ENCODE measurements around the gene ATF3.

Gene ATF3

DNA sequence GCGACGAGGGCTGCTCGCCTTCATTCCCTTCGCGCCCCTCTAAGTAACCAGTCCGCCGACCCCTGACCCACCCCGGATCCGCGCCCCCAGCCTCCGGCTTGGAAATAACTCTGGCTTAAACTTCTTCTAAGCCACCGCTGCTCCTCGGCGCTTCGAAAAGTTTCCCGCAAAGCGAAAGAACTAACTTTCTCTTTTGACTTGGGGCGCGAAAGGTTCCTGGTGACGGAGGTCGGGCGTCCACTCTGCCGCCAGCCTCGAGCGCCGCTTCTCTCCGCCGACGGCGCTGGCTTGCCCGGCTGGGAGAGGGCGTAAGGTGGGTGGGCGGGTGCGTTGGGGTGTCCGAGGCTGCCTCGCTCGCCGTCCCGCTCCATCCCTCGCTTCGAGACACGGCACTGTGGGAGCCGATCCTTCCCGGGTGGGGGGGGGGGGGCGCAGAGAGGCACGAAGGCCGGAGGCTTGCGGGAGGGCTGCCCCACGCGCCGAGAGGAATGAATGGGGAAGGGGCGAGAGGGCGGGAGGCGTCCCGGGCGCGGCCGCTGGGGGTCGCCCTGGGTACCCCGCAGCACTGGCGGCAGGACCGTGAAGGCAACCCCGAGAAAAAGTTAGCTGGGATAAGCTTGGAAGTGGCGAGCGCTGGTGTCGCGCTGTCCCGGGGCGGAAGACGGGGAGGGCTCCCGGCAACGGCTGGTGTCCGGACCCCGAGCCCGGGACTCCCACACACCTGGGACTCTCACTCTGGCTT lies 569 bp downstream of the ATF3 start:
- peak; percentile 60 for DNase-seq (ENCODE audit: low spot score)

DNA sequence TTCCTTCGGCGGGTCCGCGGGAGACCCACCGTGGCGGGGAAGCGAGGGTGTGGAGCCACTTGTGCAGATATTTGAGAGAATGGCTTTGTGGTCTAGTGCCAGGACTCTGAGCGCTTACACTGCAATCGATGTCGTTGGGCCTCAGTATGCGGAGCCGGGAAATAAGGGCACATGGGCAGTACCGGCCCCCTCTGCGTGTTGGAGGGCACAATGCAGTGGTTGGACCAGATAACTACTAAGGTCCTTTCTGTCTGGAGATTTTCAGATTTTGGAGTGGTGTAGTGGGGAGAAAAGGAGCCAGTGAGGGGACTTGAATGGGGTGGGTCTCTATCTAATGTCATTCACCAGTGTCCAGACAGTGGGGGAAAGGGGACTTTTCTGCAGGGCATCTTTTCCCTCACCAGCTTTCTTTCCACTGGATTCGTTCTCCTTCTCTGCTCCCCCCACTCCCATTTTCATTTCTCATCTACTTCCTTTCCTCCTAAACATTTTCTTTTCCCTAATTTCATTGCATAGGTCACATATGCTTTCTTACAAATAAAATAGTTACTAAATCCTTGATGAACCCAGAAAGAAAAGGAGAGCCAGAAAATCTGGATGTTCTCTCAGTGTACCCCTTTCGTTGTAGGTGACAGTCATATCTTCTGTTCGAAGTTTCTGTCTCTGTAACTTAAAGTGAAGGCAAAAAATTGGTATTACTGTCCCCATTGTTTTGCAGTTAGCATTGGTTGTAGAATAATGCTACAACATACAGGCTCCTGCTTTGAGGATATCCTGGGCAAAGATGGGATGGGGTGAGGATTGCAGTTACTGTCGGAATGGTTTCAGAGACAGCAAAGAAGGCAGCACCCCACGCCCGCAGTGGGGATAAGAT lies 1.4 kb downstream of the ATF3 start:
- DNase-seq (ENCODE audit: low spot score): no peak

DNA sequence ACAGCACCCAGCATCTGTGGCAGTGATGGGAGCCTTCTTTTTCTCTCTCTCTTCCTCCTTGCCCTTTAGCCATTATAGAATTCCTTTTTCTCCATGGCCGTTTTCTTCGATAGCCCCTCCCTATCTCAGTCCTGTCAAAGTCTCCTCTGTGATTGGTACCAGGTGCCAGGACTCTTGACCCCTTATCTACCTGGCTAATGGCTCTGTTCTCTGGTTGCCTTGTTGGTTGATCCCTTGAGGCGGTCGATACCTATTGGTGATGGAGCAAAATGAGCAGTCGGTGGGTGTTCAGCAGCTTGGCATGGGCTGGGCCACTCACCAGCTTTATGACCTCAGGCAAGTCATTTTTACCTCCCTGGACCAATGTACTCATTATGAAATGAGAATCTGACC lies 2.0 kb downstream of the ATF3 start:
- DNase-seq (ENCODE audit: low spot score): no peak

DNA sequence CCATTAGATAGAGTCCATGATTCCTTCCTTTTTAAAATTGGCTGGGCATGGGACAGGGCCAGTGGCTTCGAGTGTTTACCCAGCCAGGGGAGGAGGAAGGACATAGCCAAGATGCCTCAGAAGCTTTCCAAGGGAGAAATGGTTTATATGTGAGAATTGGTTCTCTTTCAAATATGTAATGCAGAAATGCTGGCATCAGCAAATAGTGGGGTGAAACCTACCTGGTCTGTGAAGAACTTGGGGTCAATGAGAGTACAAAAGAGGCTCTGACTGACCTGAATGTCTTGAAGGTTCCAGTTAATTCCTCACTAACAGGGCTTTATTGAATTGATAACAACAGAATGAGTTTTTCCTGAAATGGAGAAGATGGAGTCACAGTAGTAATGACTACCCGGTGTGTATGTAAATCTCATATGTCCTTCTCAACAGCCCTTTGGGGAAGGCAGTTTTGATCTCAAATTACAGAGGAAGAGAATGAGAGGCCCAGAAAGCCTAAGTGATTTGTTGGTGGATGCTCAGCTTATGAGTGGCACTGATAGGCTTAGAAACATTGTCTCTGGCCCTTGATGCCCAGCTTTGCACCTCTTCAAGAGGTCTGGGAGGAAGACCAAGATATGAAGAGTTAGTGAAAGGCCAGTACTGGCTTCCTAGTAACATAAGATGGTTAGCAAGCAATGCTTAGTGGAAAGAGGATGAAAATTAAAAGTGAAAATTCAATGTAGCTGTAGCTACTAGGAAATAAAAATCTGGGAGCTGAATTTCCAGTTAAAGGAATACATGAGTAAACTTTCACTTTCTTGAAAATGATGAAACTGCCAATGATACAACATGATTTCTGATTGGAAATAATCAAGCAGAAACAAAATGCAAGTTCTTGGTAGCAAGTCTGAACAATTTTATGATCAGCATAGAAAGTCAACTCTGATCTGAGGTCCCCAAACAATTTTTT lies 2.7 kb downstream of the ATF3 start:
- no peak for DNase-seq (ENCODE audit: low spot score)

DNA sequence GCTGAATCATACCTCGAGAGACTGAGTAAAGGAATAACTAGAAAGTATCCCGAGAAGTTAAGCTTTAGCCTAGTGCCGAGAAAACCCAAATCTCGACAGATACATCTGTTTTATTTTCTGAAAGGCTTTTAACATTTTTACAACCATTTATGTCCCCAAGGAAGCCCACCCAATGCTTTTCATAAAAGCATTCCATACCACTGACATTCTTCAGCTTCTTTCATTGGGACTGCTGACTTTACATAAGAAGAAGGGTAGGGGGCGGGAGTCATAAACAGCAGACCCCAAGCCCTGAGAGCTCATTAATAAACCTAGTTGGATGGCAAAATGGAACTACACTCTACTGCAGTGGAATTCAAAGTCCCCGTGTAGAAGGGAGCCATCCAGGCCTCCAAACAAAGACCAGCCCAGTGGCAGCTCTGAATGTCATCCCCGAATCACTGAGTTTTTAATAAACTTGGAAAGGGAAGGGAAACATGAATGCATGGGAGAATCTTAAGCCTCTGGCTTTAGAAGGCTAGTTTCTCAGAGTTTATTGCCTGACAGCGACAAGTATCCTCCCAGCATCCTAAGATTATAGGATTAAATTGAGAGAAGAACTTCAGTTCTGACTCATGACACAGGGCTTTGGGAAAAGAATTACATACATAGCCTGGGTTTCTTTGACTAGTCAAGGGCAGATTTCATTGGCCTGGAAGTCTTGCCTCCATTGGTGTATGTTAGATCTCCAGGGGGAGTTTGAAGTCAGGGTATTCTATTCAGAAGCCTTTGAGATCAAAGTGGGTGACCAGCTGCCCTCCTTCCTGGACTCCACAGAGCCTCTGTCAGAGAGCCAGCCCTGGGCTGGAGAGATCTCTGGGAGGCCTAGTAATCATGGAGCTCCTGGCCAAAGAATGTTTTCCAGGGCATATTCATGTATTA lies 3.7 kb downstream of the ATF3 start:
- DNase-seq (ENCODE audit: low spot score): no peak

DNA sequence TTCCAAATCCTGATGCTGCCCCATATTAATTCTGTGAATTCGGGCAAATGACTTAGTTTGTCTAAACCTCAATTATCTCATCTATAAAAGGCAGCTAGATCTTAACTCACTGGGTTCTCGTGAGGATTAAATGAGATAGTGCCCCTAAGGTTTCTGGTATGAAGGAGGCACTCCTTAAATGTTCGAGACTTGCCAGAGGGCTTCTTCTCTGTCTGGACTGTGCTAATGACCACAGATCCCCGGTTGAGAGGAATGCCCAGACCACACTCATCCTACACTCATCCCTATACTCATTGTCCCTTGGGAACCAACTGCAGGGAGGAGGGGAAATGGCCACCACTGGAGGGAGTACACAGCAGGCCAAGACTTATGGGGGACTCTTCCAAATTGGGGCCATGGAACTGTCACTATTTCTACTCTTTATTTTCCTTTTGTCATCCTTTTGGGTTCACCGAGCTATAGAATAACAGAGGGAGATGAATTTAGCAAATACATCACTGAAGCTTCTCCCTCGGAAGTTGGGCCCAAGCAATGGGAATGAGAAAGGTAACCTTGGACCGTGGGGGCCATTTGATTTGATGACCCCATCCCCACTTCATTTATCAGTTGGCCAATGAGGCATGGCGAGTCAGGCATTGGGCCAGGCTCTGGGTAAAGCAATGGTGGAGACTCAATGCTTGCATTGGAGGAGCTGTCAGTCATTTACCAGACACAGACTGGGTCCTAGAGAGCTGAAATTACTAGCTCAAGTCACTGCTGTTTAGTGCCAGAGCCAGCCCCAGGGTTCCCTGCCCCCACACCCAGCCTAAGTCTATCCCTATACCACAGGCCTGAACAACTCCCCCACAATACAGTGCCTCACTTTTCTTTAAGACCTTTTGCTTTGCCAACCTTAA lies 5.1 kb downstream of the ATF3 start:
- DNase-seq (ENCODE audit: low spot score): no peak

DNA sequence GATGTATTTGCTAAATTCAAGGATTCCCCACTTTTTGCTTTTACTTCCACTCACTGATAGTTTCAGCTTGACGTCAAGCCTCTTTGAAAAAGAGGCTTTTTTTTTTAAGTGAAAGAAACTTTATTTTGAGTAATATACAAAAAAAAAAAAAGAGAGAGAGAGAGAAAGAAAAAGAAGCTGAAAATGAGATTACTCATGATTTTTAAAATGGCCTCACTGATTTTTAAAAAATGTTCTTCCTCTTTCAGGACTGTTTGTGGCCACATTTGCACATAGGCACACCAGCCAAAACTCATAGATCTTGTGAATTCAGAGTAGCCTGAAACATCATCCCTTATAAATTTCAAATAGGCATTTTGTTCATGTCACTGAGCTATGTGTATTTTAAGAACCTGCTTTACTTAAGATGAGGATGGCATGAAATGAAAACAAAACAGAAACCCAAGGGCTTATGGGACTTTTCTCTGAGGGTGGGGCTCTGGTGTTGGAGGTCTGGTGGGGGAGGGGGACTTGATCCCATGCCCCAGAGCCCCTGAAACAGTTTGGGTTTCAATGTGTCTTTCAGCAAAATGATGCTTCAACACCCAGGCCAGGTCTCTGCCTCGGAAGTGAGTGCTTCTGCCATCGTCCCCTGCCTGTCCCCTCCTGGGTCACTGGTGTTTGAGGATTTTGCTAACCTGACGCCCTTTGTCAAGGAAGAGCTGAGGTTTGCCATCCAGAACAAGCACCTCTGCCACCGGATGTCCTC lies 6.1 kb downstream of the ATF3 start:
- no peak for DNase-seq (ENCODE audit: low spot score)

DNA sequence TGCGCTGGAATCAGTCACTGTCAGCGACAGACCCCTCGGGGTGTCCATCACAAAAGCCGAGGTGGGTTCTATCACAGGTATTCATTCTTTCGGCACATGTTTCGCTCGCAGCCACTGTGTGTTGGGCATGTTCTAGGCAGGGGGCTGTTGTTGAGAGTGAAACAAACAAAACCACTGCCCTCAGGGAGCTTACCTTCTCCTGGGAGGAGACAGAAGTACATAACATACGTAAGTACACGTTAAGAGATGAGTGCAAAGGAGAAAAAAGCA lies 6.6 kb downstream of the ATF3 start:
- DNase-seq (ENCODE audit: low spot score): no peak

DNA sequence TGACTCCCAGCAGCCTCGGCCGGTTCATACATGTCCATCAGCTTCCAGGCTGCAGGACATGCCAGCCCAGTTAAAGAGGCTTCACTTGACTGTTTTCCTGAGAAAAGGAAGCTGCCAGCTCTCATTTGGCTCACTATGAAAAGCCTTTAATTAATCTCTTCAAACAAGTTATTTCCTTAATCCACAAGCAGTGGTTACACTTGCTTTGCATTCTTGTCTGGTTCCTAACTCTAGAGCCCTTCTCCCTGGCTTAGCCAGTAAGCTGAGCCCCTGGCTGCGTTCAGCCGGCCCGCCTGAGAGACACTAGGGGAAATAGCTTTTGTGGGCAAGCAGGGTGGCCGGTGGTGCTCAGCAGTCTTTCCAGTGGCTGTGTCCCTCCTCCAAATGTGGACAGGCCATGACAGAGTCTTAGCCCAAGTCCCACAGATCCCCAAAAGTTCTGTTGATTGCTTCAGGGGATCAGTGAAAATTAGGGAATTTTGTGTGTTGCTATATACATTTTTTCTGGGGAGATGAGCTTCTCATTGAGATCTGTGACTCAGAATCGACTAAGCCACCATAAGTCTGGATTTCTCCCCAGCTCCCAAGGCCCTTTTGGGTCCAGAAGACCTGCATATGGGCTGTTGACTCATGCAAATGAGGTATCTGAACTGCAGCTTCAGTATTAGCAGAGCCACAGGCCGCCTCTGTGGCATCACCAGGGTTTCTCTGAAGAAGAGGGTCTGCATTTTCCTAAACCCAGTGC lies 10.1 kb downstream of the ATF3 start:
- DNase-seq (ENCODE audit: low spot score): no peak

DNA sequence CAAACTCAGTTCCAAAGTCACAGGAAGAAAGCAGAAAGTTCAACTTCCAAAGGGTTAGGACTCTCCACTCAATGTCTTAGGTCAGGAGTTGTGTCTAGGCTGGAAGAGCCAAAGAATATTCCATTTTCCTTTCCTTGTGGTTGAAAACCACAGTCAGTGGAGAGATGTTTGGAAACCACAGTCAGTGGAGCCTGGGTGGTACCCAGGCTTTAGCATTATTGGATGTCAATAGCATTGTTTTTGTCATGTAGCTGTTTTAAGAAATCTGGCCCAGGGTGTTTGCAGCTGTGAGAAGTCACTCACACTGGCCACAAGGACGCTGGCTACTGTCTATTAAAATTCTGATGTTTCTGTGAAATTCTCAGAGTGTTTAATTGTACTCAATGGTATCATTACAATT lies 11.7 kb downstream of the ATF3 start:
- no peak for DNase-seq (ENCODE audit: low spot score)

DNA sequence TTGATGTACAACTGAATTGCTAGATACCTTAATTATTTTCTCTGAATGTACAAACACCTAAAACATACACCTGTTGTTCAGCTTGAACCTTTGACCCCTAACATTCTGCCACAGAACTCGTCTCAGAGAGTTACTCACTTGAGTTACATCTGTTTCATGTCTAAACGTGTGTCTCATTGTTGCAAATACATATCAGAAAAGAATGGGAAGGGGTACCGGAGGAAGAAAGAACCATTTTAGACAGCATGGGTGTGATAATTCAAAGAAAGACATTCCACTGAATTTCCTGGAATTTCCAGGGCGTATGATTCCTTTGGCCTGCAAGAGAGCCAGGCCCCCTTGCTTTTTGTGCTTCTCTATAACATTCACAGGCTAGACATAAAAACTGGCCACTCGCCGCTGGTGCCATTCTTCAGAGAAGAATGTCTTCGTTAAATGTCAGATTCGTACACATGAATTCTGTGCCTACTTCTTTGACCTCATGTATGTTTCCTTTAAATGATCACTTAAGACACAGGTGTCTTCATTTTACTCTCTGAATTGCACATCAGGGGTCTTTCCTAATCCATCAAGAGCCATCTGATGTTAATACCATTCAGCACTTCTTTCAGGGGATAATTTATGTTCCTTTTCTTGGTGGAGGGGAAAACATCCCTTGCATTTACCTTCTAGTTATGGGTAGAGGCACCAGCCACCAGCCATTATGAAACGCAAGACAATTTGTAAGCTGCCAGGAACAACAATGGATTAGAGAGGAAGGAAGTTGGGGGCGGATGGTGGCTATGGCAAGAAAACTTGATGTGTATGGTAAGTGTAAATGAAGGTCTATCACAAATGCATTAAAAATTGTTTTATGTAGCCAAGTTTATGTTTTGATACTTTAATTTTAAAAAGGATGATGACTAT lies 12.7 kb downstream of the ATF3 start:
- no peak for DNase-seq (ENCODE audit: low spot score)

DNA sequence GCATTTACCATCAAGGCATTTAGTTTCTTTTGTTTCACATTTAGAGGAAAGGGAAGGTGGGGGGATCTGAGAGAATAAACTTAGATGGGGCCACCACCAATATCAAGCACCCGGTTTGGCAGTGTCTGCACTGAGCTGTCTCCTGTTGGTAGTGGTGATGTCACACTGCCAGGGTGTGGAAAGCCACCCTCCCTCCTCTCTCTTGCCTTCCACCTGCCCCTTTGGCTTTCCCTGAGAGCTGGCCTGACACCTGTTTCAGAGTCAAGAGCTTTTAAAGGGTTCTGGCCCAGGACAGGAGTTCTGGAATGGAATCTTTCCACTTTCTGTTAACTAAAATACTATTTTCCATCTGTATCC lies 13.4 kb downstream of the ATF3 start:
- DNase-seq (ENCODE audit: low spot score): no peak

DNA sequence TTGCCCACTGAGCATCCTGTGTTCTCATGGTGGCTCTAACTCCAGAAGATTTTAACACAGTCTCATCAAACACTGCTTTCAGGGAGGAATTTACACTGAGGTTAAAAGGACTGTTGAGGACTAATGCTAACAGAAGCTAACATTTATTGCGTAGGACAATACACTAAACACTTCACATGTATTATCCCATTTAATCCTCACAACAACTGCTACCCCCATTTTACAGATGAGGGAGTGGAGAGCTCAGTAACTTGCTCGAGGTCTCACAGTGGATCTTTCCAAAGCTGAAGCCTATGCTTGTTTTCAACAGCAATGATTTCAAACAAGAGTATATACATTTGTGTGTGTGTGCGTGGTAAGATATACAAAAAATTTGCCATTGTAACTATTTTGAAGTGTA lies 13.9 kb downstream of the ATF3 start:
- DNase-seq (ENCODE audit: low spot score): no peak

DNA sequence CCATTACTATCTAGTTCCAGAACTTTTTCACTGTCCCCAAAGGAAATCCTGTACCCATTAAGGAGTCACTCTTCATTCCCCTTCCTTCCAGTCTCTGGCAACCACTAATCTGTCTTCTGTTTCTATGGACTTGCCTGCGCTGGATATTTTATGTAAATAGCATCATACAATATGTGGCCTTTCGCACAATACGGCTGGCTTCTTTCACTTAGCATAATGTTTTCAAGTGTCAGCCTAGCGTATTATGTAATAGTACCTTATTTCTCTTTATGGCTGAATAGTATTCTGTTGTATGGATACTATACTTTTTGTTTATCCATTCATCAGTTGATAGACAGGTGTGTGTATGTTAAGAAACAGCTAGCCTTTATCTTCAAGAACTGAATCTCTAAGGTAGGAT lies 14.3 kb downstream of the ATF3 start:
- no peak for DNase-seq (ENCODE audit: low spot score)

DNA sequence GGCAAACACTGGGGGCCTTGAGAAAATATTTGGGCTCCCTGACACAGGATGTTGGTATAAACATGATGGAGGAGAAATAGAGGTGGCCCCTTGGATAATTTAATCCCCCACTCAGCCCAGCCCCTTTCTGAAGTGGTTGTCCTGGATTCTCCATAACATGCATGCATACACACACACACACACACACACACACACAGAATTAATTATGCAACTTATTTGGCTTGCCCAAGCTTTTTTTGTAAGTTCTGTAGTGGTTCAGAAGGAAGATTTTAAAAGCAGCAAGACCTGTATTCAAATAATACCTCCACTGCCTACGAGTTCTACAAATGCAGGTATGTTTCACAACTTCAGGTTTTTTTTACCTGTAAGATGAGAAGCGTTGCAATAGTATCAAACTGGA lies 15.0 kb downstream of the ATF3 start:
- no peak for DNase-seq (ENCODE audit: low spot score)

DNA sequence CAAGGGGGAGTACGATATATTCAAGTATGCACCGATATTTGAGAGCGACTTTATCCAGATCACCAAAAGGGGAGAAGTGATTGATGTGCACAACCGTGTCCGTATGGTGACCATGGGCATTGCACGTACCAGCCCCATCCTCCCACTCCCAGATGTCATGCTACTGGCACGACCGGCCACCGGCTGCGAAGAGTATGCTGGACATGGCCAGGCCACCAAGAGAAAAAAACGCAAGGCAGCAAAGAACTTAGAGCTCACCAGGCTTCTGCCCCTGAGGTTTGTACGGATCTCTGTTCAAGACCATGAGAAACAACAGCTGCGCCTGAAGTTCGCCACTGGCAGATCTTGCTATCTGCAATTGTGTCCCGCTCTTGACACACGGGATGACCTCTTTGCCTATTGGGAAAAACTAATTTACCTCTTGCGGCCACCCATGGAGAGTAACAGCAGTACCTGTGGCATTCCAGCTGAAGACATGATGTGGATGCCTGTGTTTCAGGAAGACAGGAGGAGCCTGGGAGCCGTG lies 16.5 kb downstream of the ATF3 start:
- no peak for DNase-seq (ENCODE audit: low spot score)

DNA sequence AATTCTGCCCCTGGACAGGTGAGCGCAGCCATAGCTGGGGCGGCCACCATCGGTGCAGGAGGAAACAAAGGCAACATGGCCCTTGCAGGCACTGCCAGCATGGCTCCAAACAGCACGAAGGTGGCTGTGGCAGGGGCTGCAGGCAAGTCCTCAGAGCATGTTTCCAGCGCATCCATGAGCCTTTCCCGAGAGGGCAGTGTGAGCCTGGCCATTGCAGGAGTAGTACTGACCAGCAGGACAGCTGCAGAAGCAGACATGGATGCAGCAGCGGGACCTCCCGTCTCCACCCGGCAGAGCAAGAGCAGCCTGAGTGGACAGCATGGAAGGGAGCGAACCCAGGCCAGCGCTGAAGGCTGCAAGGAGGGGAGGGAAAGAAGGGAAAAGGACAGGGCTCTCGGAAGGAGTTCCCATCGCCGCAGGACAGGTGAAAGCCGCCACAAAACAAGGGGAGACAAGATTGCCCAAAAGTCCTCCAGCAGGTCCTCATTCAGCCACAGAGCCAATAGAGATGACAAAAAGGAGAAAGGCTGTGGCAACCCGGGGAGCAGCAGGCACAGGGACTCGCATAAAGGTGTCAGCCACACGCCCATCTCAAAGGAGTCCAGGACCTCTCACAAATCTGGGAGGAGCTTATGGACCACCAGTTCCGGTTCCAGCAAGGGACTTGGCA lies 17.4 kb downstream of the ATF3 start:
- DNase-seq (ENCODE audit: low spot score): no peak

Measured in AG08396 (cell line).